Epidermal melanocyte (primary cell): ENCODE data around the gene PRKX.
"Not testable (repeated sequence)": the region's sequence is repeated elsewhere in the genome, so short reads cannot be mapped to it uniquely, and the experiment has no call there.

Experiments
- DNase-seq: peaks from one replicate; pipeline ENCODE4 v3.0.0; 2011; ENCODE audit warnings: low spot score; ENCODE audit not compliant: insufficient read length

Gene PRKX

GRCh38 chrX:3711331-3711917 is 2.0 kb downstream of the PRKX start:
- no peak for DNase-seq

GRCh38 chrX:3707673-3708274 is 5.7 kb downstream of the PRKX start:
- not testable (repeated sequence) for DNase-seq

- DNase-seq = no peak
Measured at GRCh38 chrX:3706481-3706880, 7.0 kb downstream of the PRKX start.

GRCh38 chrX:3703251-3703650 is 10.2 kb downstream of the PRKX start:
- not testable (repeated sequence) for DNase-seq

- DNase-seq = not testable (repeated sequence)
Measured at GRCh38 chrX:3702095-3702494, 11.4 kb downstream of the PRKX start.

GRCh38 chrX:3701445-3701928 is 12.0 kb downstream of the PRKX start:
- not testable (repeated sequence) for DNase-seq

- no peak for DNase-seq
Measured at GRCh38 chrX:3699821-3700381, 13.5 kb downstream of the PRKX start.

- no peak for DNase-seq
Measured at GRCh38 chrX:3697701-3698279, 15.7 kb downstream of the PRKX start.

GRCh38 chrX:3697220-3697684 is 16.2 kb downstream of the PRKX start:
- no peak for DNase-seq

GRCh38 chrX:3695536-3695935 is 17.9 kb downstream of the PRKX start:
- DNase-seq = no peak

- no peak for DNase-seq
Measured at GRCh38 chrX:3690140-3690539, 23.3 kb downstream of the PRKX start.

- not testable (repeated sequence) for DNase-seq
Measured at GRCh38 chrX:3683236-3683635, 30.2 kb downstream of the PRKX start.

- DNase-seq = no peak
Measured at GRCh38 chrX:3680459-3680858, 33.0 kb downstream of the PRKX start.

GRCh38 chrX:3679669-3680068 is 33.8 kb downstream of the PRKX start:
- DNase-seq = no peak

- no peak for DNase-seq
Measured at GRCh38 chrX:3678328-3678727, 35.1 kb downstream of the PRKX start.

- DNase-seq = no peak
Measured at GRCh38 chrX:3674881-3675280, 38.6 kb downstream of the PRKX start.

- no peak for DNase-seq
Measured at GRCh38 chrX:3669841-3670475, 43.5 kb downstream of the PRKX start.

- no peak for DNase-seq
Measured at GRCh38 chrX:3666975-3667374, 46.5 kb downstream of the PRKX start.

- DNase-seq = no peak
Measured at GRCh38 chrX:3664921-3665320, 48.5 kb downstream of the PRKX start.

- not testable (repeated sequence) for DNase-seq
Measured at GRCh38 chrX:3663576-3664250, 49.7 kb downstream of the PRKX start.

GRCh38 chrX:3659761-3660160 is 53.7 kb downstream of the PRKX start:
- DNase-seq = no peak
